NCI-H2107 treated with DMSO at 0.1 percent for 48 hours (cell line): ENCODE results near the gene ATP5F1E.
A peak's percentile ranks its signal among the peaks of the same experiment; 100 is the strongest.

Experiments used
- DNase-seq: peaks from one replicate; lab custom pipeline; 2025; ENCODE audit not compliant: unreplicated experiment; lab: John Stamatoyannopoulos, UW

ATP5F1E gene

DNA sequence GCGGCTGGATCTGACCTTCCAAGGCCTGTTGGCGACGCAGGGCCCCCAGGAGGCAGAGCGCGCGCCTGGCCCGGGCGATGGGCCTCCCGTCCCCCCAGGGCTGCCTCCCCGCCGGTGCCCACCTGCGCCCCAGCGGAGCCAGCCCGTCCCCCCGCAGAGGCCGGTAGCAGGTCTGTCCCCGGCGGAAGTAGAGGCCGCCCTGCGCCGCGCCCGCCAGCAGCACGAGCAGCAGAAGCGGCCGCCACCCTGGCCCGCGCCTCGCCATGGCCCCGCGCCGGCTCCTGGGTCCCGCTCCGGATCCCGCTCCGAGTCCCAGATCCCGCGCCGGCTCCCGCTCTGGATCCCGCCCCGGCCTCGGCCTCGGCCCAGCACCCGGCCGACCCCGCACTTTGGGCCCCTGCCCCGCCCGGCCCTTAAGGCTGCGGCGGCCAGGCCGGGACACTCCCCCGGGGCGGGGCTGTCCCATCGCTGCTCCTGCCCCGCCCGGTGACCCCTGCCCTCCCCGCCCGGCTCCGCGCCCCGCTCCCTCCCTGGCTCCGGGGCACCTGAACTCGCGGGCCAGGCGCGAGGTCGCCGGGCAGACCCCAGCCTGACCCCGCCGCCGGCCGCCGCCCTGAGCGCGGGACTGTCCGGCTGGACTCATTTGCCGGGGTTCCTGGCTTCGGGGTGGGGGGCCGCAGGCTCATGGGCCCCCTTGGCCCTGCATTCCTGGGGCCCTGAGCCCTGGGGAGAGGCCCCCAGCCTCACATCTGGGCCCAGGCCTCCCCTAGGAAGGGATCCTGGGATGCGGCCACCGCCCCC lies 25.1 kb downstream of the ATP5F1E start, which contains the start of gene CTSZ:
CTSZ (minus strand) TSS at position 391 of the 801 bp plus-strand sequence; CDS start at position 265, 126 bp downstream.
- no peak for DNase-seq

DNA sequence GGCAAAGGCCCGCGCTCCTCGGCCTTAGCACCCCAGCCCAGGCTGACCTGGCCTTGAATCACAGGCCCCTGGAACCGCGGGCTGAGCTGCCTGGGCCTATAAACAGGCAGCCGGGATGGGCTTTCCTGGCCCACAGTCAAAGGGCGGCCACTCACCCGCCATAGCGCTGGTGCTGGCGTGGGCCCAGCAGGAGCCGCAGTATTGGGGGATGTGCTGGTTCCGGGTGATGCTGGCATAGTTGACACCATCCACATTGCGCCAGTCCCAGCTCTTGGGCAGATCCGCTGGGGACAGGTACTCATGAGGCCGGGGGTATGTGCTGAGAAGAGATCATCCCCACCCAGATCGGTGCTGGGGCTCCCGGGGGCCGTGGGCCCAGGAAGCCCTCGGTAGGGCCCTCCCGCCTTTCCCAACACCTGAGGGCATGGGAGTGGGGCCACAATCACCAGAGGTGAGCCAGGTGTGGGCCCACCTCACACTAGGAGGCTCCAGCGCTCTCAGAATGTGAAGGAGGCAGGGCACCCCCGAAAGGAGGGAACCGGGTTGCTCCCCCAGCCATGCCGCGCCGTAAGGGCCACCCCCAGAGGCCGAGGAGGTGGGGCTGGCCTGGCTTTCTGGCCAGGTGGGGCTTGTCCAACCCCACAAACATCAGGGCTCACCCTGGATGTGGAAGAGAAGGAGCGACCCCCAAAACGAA lies 25.8 kb downstream of the ATP5F1E start:
- DNase-seq, result no peak

DNA sequence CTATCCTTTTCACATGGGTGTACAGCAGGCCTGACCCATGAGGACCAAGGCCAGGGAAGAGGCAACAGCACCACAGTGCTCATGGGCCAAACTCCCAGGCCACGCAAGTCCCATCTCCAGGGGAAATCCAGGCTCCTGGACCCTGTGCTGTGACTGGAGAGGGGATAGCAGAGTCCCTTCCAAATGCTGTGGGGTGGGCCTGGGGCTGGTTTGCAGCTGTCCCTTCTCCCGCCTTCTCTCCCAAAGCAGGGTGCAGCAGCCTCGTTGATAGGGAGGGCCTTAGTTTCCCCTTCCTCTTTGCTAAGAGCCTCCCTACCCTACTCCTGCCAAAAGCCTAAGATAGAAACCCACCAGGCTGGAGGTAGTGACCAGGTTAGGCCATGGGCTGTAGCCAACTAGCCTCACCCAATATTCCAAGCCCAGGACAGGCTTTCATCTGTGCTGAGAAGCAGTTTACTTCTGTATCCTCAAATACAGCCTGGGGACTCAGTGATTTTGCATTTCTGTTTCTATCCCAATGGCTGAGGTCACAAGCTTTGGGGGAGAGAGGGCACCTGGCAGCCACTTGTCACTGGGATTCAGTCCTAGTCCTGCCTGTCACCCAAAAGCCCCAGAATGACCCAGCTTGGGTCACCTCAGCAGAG lies 26.5 kb downstream of the ATP5F1E start:
- DNase-seq, result no peak

DNA sequence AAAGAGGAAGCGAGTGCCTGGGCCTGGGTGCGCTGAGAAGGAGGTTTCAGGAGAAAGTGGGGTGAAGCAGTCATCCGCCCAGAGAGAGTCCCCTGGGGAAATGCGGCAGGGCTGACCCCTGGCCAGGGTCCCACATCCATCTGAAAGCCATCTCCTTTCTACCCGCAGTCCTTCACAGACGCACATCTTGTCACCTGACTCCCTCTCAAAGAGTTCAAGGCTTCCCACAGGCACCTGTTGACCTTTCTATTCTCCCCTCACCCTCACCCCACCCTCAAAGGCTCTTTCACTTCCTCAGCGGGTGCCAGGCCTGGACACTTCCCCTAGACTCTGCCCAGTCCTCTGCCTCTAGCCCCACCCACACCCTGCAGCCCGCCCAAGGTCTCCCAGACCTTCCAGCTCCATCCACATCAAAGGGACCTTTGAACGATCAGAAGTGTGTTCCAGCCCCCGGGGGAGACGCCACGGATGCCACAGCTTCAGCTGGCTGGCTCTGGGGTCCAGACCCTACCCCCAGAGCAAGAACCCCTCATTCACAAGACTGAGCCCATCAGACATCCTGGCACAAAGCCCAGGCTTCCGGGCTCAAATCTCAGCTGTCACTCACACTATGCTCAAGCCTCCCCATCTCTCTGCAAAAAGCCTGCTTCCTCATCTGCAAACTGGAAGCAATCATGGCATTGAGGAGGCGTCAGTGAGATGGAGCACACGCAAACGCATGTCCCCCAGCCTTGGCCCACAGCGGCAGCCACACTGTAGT lies 27.2 kb downstream of the ATP5F1E start:
- no peak for DNase-seq

DNA sequence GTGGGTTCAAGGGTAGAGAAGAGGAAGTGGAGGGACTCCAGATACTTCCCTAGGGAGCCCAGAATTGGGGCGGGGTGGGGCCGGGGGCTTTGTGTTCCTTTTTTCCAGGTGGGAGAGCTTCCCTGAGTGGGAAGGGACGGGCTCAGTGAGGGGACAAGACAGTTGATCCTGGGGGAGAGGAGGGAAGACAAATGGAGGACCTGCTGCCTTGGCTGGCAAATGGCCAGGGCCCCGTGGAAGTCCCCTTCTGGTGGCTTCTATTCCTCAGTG lies 27.7 kb downstream of the ATP5F1E start:
- DNase-seq, result no peak

DNA sequence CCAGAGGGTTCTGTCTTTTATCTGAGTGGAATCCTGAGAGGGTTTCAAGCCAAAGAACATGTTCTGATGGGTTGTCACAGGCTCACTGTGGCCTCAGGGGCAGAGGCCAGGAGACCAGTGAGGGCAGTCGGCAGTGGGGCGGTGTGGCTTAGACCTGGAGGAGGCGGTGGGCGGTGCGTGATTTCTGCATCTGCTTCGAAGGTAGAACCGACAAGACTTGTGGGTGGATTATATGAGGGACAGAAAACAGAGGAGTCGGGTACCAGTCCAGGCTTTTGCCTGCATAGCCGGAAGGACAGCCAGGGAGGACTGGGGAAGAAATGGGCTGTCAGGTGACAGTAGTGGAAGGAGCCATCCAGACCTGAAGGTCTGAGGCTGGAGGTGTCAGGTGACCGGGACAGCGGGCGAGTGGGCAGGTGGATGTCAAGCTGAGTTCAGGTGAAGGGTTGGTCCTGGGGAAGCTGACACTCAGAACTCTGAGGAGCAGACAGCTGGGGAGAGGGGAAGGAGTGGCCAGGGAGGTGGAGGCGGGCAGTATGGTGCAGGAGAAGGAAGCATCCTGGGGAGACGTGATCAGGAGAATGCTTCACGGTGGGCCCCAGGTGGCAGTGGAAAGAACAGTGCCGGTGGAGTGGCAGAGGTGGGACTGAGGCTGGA lies 28.2 kb downstream of the ATP5F1E start:
- peak; percentile 9 for DNase-seq

DNA sequence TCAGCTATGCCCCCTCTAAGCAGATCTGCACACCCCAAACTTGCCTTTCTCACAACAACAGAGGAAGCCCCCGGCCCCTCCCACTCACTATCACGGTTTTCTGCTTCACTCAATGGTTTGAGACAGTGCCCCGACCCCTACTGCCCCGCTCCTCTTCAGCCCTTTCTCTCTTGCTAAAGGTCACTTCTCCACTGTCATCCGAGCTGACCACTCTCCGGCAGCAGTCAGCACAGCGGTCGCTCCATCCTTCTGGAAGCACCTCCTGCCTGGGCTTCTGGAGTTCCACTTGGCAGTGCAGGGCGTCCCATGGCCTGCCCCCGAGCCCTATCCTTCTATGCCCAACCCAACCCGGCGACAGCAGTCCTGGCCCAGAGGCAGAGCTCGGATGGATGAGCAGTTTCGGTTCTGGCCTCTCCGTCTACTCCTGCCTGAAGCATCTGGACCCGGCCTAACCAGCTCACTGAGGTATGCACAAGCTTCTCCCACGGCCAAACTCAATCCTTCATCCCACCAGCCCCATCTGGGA lies 29.2 kb downstream of the ATP5F1E start:
- DNase-seq, result no peak

DNA sequence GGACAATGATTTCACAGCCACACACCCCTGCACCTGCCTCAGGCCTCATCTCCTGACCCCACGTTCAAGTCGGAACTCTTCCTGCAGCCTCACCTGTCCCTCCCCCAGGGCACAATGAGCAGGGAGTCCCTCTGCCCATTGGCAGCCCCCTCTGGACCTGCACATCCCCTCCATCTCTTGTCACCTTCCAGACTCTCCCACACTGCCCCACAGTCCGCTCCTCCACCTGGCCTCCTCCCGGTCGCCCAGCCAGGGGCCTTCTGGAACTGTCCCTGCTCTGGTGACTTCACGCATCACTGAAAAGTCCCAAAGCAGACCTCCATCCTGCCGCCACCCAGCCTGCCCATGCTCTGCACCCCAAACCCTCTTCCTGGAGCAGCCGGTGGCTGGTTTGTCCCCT lies 29.7 kb downstream of the ATP5F1E start:
- DNase-seq, result no peak

DNA sequence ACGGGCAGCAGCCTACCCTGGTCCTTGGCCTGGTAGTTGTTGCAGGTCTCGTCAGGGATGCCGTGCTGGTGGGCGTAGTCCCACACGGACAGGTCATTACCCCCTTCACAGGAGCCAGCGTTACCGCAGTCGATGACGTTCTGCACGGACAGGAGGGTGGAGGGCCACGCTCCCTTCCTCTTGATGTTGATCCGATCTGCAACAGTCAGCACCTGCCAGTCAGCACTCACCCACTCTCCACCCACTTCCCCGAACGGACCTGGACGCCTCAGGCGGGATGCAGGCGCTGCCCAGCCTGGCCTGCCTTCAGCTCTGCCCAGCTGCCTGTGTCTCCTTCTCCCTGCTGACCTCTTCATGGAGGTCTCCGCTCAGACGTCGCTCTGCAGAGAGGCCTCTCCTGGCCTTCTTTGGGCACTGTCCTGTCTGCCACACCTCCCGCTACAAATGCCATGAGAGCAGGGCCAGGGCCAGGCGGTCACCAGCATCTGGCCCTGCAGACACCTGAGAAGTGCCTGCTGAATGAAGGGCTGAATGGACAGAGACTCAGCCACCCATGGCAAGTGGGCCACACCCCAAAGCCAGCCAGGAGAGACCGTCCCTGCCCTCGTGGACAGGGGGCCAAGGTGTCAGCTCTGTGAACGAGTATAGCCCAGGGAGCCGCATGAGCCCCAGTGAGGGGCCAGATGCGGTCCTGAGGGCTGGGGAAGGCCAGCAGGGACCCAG lies 30.5 kb downstream of the ATP5F1E start:
- DNase-seq, result no peak

DNA sequence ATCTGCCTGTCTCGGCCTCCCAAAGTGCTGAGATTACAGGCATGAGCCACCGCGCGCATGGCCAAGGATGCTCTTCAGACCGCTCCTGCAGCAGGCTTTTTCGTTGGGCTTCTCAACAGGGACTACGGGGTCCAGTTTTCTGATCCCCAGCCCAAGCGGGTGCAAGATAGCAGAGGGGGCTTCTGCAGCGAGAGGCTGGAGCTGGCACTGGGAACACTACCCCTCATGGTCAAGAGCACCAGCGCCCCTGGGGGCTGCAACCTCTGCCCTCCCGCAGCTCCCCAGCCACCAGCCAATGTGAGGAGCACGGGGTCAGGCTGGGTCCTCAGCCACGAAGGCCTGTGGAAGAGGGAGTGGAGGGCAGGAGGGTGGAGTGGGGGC lies 31.1 kb downstream of the ATP5F1E start:
- no peak for DNase-seq

DNA sequence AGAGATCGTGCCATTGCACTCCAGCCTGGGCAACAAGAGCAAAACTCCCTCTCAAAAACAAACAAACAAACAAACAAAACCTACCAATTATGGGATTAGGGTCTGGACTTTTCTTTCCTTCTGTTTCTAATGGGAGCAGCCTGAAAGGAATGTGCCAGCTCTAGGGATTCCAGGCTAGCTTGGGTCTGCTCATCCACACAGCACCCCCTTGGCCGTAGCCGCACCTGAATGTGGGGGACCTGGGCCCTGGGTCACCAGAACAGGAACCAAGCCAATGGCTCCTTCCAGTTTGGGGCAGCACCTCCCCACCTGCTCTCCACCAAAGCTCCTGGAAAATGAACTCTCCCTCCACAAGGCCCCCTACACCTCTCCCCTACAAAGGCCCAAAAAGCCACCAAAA lies 31.8 kb downstream of the ATP5F1E start:
- DNase-seq, result no peak

DNA sequence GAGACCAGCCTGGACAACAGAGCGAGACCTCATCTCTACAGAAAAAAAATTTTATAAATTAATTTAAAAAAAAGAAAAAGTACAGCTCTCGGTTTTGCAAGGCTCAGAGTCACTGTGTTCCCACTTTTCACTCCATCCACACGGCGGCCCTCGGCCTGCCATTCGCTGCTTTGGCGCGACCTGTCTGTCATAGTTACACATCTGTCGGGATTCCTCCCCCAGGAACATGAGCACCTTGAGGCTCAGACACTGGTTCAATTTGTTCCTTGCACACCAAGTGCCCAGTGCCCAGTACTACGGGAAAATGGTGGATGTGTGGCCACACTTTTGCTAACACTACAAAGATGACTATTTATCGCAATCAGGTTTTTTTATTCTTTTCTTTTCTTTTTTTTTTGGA lies 33.5 kb downstream of the ATP5F1E start:
- no peak for DNase-seq

DNA sequence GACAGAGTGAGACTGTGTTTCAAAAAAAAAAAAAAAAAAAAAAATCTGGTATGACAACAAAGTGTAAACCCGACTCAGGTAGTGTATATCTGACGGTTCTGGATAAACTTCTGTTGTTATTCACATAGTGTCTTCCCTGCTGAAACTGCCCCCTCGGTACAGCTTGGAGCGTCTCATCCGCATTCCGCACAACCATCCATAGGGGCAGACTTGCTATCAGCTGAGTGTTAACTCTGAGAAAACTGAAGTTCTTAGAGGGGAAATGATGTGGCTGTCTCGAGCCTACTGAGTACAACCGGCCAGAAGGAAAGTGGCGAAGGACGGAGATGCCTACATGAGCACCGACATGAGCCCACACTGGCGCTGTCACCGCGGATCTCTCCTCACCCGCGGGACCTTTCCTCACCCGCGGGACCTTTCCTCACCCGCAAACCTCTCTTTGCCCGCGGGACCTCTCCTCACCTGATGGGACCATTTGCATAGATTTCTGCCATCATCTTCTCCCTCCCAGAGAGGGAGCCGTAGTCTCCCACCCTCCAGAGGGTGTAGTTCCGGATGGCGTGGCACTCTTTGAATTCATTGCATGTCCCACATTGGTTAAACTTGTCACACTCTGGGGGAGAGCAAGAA lies 34.9 kb downstream of the ATP5F1E start:
- DNase-seq, result no peak

DNA sequence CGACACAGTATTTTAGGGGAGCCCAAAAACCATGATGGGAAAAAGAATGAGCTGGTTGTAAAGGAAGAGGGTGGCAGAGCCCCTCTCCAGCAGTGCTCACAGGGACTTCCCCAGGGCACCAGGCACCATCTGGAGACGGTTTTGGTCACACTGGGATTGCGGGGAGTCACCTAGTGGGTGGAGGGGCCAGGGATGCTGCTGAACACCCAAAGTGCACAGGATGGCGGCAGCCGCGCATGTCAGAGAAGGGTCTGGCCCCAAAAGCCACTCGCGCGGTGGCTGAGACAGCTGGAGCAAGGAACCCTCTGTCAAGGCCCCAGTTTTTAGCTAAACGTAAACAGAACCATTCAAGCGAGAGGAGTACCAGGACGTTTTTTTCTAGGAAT lies 35.9 kb downstream of the ATP5F1E start:
- DNase-seq, result no peak

DNA sequence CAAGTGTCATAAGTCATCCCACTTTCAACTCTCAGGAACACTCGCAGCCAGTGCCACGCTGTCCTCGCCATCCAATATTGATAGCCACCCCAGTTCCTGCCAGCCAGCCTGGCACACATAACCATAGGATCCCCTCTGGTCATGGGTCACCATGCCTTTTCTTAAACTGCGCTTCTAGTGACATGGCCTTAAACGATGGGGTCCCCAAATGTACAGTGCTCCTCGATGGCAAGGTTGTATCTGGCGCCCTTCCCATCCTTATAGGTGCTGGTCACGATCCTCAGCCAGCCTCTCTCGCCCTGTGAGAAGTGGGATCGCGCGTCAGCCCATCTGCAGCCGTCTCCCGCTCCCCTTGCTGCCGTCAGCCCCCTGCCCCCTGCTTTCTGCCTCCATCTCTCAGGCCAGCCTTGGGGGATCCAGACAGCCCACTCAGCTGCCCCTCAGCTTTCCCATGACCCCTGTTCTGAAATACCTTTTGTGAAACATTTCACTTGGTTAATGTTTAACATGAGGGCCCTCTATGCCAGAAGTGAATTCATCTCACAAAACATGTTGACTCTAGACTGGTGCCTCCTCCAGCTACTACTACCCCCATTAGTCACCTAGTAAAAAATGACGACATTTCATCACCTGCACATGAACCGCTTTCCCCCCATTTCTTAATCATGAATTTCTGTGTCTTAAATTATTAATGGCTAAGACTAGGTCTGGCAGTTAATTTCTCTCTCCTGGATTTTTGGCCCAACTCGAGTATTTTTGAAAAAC lies 36.5 kb downstream of the ATP5F1E start:
- DNase-seq, result no peak

DNA sequence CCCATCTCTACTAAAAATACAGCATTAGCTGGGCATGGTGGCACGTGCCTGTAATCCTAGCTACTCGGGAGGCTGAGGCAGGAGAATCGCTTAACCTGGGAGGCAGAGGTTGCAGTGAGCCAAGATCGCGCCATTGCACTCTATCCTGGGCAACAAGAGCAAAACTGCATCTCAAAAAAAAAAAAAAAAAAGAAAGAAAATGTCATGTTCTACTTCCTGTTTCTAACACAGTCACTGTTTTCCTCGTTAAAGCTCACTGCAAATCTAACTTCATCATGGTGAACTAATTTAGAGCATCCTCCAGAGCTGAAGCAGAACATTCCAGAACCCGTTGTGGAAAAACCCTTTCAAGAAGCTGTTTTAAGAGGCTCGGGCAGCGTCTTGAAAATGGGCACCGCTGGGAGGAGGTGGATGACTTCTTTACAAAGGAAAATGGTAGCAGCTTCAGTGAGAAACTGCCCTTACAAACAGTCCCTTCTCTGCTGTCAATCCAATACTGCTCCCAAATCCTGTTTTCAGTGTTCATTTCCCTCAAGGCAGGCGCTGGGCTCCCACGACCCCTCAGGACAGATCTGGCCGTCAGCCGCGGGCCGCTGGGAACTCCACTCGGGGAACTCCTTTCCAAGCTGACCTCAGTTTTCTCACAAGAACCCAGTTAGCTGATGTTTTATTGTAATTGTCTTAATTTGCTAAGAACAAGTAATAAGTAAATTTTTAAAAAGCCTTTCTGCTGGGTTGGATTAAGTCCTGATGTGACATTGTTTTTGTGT lies 37.6 kb downstream of the ATP5F1E start:
- no peak for DNase-seq

DNA sequence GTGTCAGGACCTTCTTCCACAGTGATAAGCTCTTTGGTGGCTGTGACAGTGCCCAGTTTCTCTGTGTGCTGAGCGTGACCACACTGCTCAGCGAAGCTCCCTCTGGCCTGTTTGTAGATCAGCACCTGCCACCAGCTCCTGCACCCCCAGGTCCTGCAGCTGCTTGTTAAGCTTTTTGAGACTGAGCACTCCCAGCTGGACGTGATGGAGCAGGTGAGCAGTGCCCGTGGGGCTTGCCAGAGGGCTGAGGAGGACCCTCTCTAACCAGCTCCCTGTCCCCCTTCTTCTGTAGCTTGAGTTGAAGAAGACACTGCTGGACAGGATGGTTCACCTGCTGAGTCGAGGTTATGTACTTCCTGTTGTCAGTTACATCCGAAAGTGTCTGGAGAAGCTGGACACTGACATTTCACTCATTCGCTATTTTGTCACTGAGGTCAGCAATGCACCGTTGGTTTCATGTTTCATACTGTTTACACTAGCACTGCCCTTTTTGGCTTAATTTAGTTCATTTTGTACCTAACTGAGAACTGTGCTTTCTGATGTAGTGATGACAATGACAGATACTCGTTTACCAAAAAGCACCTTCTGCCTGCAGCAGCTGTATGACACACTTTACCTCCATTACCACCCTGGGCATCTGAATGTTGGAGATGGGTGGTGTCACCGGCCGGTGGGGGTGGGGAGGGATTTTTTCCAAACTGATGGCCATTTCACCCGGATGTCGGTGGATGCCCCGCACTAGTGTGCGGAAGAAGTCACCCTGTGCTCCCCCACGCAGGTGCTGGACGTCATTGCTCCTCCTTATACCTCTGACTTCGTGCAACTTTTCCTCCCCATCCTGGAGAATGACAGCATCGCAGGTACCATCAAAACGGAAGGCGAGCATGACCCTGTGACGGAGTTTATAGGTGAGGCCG lies 38.5 kb downstream of the ATP5F1E start:
- DNase-seq, result no peak
